ENCODE data around the gene KRTAP1-5.
"Not testable (repeated sequence)": the region's sequence is repeated elsewhere in the genome, so short reads cannot be mapped to it uniquely, and the experiment has no call there.

Gene KRTAP1-5, protein sequence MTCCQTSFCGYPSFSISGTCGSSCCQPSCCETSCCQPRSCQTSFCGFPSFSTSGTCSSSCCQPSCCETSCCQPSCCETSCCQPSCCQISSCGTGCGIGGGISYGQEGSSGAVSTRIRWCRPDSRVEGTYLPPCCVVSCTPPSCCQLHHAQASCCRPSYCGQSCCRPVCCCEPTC

DNA sequence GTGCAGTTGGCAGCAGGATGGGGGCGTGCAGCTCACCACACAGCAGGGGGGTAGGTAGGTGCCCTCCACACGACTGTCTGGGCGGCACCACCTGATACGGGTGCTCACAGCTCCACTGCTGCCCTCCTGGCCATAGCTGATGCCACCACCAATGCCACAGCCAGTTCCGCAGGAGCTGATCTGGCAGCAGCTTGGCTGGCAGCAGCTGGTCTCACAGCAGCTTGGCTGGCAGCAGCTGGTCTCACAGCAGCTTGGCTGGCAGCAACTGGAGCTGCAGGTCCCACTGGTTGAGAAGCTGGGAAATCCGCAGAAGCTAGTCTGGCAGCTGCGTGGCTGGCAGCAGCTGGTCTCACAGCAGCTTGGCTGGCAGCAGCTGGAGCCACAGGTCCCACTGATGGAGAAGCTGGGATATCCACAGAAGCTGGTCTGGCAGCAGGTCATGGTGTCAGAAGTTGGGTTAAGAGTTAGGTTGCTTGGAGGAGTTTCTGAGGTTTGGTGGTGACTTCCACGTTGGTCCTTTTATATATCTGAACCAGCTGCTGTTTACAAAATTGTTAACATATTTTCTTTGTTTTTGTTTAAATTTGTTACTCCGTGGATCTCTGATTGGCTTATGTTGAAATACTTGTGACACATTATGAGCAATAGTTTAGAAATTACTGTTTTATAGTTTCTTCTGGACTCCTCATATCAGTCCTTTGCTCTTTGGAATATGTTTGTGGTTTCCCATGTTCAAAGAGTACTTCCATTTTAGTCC, at the start of gene KRTAP1-5:
Gene KRTAP1-5 (minus strand): TSS at position 494 of the 757 bp plus-strand sequence. CDS start 53 bp downstream, at position 441.
- DNase-seq: no peak

DNA sequence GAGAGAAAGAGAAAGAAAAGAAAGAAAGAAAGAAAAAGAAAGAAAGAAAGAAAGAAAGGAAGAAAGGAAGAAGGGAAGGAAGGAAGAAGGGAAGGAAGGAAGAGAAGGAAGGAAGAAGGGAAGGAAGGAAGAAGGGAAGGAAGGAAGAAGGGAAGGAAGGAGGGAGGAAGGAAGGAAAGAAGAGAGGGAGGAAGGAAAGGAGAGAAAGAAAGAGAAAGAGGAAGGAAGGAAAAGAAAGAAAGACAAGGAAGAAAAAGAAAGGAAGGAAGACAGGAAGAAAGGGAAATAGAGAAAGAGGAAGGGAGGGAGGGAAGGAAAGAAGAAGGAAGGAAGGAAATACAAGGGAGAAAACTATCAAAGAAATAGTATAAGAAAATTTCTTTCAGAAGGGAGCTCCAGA, 49.8 kb upstream of the KRTAP1-5 start:
- no peak for DNase-seq

DNA sequence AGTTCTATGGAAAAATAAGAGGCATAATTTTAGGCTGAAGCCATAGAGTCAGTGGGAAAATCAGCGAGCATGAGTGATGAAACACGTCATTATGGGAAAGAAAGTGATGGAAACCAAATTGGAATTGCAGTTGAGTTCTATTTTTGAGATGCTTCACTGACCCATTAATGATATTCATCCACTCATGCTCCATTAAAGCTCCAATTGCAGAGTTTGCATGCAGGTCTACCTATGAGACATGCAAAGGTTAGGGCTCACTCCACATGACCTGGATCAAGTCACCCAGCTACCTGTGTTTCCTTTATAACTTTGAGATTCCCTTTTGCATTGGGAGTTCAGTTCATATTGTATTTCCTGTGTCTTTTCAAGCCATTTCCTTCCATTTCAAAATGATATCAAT, 46.7 kb upstream of the KRTAP1-5 start:
- no peak for DNase-seq

DNA sequence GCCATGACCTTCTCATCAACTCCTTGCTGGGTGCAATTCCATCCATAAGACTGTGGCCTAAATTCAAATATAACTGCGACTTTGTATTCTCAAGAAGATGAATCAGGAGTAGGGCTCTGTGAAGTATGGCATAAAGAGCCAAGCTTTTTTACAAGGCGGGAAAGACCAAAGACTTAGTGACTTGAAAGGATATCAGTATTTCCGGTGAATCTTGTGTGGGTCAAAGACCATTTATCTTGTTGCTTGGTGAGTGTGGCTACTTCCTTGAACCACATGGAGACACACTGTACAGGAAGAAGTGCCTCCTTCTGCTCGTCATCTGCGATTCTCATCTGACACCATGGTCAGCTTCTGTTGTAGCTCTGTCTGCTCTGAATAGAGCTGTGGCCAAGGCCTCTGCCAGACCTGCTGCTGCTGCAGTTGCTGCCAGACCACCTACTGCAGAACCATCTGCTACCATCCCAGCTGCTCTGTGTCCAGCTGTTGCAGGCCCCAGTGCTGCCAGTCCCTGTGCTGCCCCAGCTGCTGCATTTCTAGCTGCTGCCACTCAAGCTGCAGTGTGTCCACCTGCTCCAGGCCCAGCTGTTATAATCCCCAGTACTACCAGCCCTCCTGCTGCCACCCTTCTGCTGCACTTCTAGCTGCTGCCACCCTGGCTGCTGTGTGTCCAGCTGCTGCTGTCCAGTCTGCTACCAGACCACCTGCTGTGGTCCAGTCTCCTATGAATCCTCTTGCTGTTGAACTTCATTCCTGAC, 44.8 kb upstream of the KRTAP1-5 start:
- DNase-seq: no peak

DNA sequence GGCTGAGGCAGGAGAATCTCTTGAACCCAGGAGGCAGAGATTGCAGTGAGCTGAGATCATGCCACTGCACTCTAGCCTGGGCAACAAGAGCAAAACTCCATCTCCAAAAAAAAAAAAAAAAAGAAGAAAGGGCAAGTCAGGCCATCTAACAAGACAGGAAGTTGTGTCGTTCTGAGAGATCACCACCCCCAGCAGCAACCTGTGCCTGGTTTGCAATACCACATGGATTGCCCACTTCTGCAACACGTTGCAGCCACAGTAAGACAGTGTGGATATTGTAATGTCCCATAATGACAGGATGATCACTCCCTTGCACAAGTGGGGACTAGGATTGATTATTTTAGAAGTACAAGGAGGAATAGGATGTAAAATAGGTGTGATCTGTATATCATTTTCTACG, 42.0 kb upstream of the KRTAP1-5 start:
- DNase-seq: no peak

DNA sequence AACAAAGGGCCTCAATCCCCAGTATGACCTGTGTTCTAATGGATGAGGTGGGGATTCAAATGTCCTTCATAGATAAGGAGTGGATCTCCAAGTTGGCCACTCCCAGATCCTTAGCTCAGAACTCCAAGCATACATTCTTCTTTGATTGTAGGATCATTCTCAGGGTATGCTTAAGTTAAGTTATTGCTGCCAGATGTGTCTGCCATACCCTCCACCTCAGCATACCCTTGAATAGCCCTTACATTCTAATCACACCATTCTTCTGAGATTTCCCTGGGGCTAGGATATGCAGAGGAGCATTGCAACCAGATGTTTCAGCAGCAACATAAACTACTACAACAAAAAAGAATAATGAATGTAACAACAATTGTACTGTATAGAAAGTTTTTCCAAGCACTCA, 40.3 kb upstream of the KRTAP1-5 start:
- DNase-seq: no peak

DNA sequence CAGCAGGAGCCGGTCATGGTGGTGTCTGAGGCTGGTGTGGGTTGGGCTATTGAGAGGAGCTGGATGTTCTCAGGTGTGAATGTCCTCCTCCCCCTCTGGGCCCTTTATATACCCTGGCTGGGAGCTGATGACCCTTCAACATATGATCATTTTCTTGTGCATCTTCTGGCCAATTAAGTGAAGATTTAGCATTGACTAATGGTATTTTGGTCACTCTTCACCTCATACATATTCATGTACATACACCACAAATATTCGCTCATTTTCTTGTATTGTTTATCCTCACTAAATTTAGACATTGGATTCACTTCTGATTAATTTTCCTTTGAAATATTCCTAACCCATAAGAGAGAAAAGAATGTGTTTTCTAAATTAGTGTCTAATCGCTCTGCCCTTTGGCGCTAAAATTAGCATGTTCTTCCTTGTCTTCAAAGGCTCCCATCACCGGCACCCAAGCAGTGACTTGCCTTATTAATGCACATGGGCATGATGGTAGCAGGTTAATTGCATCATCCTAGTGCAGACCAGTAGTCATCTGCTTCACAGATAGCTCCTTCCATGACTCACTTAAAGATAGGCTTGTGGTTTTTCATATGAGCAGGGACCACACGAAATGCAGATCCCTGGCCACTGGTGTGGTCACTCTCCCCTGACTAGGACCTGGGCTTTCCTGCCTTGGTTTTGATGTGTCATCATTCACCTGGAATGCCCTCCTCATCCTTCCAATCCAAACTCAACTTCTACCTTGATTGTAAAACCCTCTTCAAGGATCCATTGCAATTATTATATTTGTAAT, 39.0 kb upstream of the KRTAP1-5 start, which contains the start of gene KRTAP2-4:
Gene KRTAP2-4 (minus strand): TSS at position 51 of the 796 bp plus-strand sequence. CDS start 34 bp downstream, at position 17.
- no peak for DNase-seq

DNA sequence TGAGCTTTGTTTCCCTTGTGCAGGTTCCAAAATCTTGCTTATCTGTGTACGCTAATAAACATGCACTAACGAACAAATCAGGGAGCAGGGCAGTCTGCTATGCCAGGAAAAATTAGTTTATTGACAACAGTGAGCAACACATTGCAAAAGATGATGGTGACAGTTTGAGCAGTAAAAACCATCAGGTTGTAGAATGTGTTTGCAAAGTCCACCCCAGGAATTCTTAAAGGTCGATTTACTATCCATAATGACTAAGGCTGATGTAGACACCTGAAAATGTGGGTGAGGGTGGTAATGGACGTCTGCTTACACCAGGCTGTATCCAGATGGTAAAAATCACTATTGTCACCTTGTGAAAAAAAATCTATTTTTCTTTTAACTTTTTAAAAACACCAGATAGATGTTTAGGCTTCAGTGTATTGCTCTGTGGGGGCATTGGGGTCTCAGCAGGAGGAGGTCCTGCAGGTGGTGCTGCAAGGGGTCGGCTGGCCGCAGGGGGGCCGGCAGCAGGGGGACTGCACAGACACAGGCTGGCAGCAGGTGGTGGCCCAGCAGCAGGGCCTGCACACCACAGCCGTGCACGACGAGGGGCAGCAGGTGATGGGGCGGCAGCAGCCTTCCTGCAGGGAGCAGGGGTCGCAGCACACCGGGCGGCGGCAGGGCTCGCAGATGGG, 38.1 kb upstream of the KRTAP1-5 start:
- not testable (repeated sequence) for DNase-seq

DNA sequence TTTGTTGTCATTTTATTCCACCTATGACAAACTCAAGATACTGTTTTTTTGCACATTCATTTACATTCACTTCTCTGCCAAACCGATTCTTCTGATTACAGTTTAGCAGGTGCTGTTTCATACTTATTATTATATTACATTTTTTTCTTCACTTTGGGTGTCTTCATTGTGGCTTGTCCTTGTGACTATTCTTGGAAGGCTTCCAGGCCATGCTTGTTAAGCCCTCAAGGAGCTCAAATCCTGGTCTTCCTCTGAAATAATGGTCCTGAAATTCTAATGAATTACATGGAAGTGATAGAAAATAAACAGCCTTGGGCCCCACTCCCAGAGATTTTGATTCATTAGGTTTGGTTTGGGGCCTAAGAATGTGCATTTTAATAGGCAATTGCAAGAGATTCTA, 37.3 kb upstream of the KRTAP1-5 start:
- no peak for DNase-seq

DNA sequence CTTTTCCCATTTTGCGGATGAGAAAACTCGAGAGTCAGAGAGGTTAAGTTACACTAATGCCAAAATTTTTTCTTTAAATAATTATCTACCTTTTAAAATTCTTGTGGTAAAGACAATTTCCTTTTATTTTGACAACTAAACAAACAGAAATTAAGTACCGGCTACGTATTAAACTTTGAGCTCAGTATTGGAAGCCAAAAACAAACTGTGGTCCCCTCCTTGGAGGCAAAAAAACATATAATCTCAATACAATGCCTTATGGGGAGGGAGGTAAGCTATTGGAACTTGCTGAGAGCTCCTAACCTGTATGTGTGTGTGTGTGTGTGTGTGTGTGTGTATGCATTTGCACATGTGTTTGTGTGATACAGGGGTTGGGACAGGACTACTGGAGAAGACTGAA, 36.4 kb upstream of the KRTAP1-5 start:
- DNase-seq: no peak

DNA sequence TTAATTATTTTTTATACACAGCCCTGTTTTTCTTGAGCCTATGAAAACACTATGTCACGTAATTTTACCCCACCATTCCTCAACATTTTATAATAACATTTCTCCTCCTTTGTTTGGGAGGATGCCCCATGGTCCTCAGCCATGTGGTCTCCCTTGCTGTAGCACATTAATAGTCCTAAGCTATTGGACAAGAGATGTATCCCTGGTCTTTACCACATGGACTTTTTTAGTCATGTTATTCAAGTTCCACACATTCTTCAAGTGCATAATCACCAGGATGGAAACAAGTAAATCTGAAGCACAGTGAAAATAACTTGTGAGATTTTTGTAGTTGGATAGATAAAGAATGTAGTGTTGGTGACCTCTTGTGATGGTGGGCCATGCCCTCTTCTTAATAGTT, 35.0 kb upstream of the KRTAP1-5 start:
- no peak for DNase-seq

DNA sequence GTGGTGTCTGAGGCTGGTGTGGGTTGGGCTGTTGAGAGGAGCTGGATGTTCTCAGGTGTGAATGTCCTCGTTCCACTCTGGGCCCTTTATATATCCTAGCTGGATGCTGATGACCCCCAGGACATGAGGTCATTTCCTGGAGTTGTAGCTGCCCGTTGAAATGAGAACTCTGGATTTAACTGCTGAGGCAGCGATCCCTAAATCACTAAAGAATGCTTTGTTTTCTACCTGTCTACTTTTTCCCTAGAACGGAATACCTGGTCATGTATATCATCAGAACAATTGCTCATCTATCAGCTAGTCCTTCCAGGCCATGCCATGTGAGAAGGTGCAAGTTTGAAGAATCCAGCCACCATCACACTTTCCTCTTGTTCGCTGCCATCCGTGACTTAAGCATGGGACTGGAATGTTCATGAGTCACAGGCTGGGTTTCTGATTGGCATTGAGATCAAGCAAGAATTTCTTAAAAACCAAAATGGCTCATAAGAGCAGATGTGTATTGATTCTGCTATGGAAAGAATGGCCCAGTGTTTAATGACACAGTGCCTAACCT, 33.1 kb upstream of the KRTAP1-5 start, which contains the start of gene KRTAP2-3:
Gene KRTAP2-3 (minus strand): TSS at position 63 of the 553 bp plus-strand sequence. CDS start 64 bp downstream, outside the sequence.
- no peak for DNase-seq

DNA sequence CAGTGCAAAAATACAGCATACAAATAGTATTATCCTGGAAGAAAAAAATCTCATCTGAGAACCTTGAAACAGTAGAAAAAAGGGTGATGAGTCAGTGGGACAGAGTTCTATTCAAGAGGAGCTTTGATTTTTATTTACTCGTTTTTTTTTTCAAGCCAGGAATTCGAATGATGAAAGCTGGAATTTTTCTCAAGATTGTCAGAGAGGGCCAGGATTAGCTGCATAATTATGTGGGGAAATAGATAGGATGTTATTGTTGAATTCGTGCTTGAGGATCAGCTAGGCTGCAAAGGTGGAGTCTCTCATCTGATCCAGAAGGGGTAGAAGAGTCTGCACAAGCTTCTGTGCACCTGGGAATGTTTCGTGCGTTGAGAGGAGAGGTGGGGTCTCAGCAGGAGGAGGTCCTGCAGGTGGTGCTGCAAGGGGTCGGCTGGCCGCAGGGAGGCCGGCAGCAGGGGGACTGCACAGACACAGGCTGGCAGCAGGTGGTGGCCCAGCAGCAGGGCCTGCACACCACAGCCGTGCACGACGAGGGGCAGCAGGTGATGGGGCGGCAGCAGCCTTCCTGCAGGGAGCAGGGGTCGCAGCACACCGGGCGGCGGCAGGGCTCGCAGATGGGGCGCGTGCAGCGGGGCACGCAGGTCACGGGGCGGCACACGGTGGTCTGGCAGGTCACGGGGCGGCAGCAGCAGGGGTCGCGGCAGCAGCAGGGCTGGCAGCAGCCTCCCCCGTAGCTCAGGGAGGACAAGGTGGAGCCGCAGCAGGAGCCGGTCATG, 32.5 kb upstream of the KRTAP1-5 start:
- DNase-seq: not testable (repeated sequence)

DNA sequence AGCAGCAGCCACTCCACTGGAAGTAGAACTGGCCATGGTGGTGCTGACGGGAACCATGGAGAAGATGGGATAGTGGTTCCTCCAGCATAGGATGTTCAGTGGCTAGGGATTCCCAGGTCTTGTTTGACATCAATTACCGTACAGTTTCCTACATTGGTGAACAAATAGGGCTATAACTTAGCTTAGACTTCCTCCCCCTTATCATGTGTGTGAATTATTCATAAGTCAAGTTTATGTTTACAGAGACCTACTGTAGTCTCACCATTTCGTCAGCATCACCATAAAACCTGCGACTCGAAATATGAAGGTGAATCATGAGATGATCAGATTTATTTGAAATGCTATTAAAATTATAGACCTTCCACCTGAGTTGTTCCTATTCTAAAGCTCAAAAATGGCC, 31.7 kb upstream of the KRTAP1-5 start:
- DNase-seq: no peak

DNA sequence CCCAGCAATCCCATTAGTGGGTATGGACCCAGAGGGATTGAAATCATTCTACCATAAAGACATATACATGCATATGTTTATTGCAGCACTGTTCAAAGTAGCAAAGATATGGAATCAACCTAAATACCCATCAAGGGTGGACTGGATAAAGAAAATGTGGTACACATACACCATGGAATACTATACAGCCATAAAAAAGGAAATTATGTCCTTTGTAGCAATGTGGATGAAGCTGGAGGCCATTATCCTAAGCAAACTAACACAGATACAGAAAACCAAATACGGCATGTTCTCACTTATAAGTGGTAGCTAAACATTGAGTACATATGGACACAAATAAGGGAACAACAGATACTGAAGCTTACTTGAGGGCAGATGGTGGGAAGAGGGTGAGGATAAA, 30.5 kb upstream of the KRTAP1-5 start:
- DNase-seq: no peak

DNA sequence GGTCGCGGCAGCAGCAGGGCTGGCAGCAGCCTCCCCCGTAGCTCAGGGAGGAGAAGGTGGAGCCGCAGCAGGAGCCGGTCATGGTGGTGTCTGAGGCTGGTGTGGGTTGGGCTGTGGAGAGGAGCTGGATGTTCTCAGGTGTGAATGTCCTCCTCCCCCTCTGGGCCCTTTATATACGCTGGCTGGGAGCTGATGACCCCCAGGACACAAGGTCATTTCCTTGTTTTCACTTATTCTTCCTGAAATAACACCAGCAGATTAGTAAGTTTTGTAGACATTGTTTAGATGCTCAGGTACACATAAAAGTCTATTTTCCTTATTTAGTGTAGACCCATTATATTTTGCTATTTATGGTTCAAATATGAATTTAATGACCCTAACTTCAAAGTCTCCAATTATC, 28.1 kb upstream of the KRTAP1-5 start, which contains the start of gene KRTAP2-2:
Gene KRTAP2-2 (minus strand): TSS at position 101 of the 400 bp plus-strand sequence. CDS start 19 bp downstream, at position 82.
- DNase-seq: not testable (repeated sequence)

DNA sequence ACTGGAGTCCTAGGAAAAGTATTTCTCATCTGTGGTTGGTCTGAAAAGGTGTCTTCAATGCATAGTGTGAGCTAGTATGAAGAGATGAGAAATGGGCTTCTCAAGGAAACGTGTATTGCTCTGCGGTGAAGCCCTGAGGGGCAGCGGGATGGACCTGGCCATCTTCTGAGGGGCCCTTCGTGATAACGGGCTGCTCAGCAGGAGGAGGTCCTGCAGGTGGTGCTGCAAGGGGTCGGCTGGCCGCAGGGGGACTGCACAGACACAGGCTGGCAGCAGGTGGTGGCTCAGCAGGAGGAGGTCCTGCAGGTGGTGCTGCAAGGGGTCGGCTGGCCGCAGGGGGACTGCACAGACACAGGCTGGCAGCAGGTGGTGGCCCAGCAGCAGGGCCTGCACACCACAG, 27.5 kb upstream of the KRTAP1-5 start:
- not testable (repeated sequence) for DNase-seq

DNA sequence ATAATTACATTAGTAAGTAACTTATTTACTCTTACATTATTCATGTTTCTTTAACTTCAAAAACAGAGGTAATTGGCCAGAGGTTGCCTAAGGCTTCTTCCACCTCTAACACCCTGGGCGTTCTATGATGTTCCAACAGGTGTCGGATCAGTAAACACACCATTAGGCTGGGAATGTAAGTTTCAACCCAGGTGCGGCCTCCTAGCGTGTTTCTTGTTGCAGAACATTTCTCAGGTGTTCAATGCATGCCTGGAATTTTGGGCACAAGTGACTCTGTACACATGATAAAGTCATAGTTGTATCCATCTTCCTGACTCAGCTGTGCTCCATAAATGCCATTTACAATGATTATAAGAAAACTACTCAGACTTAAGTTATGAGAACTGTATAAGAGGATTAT, 27.0 kb upstream of the KRTAP1-5 start:
- no peak for DNase-seq

DNA sequence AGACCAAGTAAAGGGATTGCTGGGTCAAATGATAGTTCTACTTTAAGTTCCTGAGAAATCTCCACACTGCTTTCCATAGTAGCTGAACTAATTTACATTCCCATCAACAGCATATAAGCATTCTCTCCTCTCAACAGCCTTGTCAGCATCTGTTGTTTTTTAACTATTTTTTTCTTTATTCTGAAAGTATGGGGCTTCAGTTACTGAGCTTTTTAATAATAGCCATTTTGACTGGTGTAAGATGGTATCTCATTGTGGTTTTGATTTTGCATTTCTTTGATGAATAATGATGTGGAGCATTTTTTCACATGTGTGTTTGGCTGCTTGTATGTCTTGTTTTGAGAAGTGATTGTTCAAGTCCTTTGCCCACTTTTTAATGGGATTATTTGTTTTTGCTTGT, 25.6 kb upstream of the KRTAP1-5 start:
- no peak for DNase-seq

DNA sequence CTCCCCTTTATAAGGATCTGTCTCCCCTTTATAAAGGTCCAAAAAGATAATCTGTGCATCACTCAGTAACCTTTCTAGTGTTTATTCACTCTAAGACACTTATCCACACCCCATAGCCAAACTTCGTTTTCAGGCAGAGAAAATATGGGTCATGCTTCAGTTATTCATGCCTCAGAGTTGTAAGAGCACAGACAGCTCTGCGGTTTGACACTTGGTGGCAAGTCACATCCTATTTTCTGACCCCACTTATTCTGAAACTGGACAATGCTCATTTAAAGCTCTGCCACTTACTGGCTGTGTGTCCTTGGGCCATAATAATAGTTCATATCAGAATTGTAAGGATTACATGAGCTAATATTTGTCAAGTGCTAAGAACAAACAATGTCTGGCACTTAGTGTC, 22.1 kb upstream of the KRTAP1-5 start:
- no peak for DNase-seq

DNA sequence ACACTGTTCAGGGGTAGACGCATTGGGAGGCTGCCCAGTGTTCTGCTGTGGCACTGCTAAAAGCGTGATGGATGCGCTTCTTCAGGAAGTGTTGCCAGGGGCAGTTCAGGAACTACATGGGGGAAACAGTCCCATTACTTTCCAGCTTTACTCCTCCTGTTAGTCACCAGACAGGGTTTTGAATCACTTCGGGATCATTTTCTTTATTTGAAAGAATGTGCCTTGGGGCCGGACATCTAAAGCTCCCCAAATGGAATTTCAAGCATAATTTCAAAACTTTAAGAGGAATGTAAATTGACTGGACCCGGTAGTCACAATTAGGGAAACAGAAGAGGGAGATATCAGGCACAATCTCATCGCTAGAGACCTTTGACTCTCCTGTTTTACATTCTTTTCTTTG, 21.4 kb upstream of the KRTAP1-5 start:
- DNase-seq: no peak

All from activated T-cell treated with anti-CD3 and anti-CD28 coated beads, Interleukin-2, amount 50 U/mL, for 1 hour (primary cell).